Progenitor cell of endocrine pancreas (in vitro differentiated cells): ENCODE data around the gene PPP2R2B. TPM values are rescaled to one million over a fixed set of nuclear protein-coding genes. Genes with fewer than 3 reads are reported as not detected.

Experiments
- DNase-seq: peaks from one replicate; pipeline ENCODE4 v3.0.0; 2021; ENCODE audit warnings: low spot score; ENCODE audit not compliant: unreplicated experiment
- H3K27ac Mint-ChIP-seq: 2 replicates; pipeline ENCODE4 v1.8.0; 2021; ENCODE audit warnings: mild to moderate bottlenecking, moderate library complexity, mixed read lengths
- H3K27me3 Mint-ChIP-seq: 2 replicates; pipeline ENCODE4 v1.8.0; 2021; ENCODE audit warnings: mixed read lengths
- H3K36me3 Mint-ChIP-seq: 2 replicates; pipeline ENCODE4 v1.8.0; 2022; ENCODE audit warnings: mixed read lengths; ENCODE audit not compliant: insufficient read depth
- H3K4me1 Mint-ChIP-seq: 2 replicates; pipeline ENCODE4 v1.8.0; 2021; ENCODE audit warnings: low read depth, mixed read lengths
- H3K4me3 Mint-ChIP-seq: 2 replicates; pipeline ENCODE4 v1.8.0; 2021; ENCODE audit warnings: low read depth, mild to moderate bottlenecking, moderate library complexity, mixed read lengths
- H3K9me3 Mint-ChIP-seq: 2 replicates; pipeline ENCODE4 v1.8.0; 2021; ENCODE audit warnings: low read depth, mixed read lengths
- CTCF ChIP-seq: fragments of 200-600 bp; sonication (generic); IDR thresholded peaks from one replicate; pipeline ENCODE4 v1.5.0; 2021; ENCODE audit warnings: antibody characterized with exemption, mild to moderate bottlenecking; ENCODE audit not compliant: unreplicated experiment
- total RNA-seq: library from RNA; stranded (reverse); gene quantifications from 2 replicates; pipeline ENCODE4 v1.2.1, GENCODE V29; 2021

PPP2R2B gene
- total RNA-seq, 1 donor from 2014 or later: 1.8 TPM

GRCh38 chr5:146917931-146918330, 39.4 kb upstream of the PPP2R2B start:
- H3K4me1 Mint-ChIP-seq: peaks cover 14% of the 10 kb centered on the region
- H3K36me3 Mint-ChIP-seq: no peaks in the 10 kb centered on the region
- no peak for TF ChIP-seq CTCF
- H3K9me3 Mint-ChIP-seq: no peaks in the 10 kb centered on the region
- H3K27me3 Mint-ChIP-seq: peaks cover 5% of the 10 kb centered on the region
- no peak for DNase-seq
- no peak overlapping the region for H3K4me3 Mint-ChIP-seq
- H3K27ac Mint-ChIP-seq: no peak overlapping the region

GRCh38 chr5:146912874-146913273, 34.3 kb upstream of the PPP2R2B start:
- DNase-seq: no peak
- no peaks in the 10 kb centered on the region for H3K9me3 Mint-ChIP-seq
- H3K4me3 Mint-ChIP-seq: no peak overlapping the region
- H3K27me3 Mint-ChIP-seq: no peaks in the 10 kb centered on the region
- H3K4me1 Mint-ChIP-seq: peaks cover 8% of the 10 kb centered on the region
- H3K27ac Mint-ChIP-seq: no peak overlapping the region
- TF ChIP-seq CTCF: no peak
- no peaks in the 10 kb centered on the region for H3K36me3 Mint-ChIP-seq

GRCh38 chr5:146910239-146910638, 31.7 kb upstream of the PPP2R2B start:
- no peak for DNase-seq
- Mint-ChIP-seq H3K27ac (no peak overlapping the region), H3K4me3 (no peak overlapping the region), H3K27me3 (no peaks in the 10 kb centered on the region), H3K9me3 (no peaks in the 10 kb centered on the region), H3K4me1 (no peaks in the 10 kb centered on the region), H3K36me3 (no peaks in the 10 kb centered on the region)
- TF ChIP-seq CTCF: no peak

GRCh38 chr5:146909255-146910068, 30.9 kb upstream of the PPP2R2B start:
- Mint-ChIP-seq H3K27me3 (no peaks in the 10 kb centered on the region), H3K4me3 (no peak overlapping the region), H3K9me3 (no peaks in the 10 kb centered on the region), H3K36me3 (no peaks in the 10 kb centered on the region), H3K4me1 (no peaks in the 10 kb centered on the region), H3K27ac (no peak overlapping the region)
- no peak for TF ChIP-seq CTCF
- no peak for DNase-seq

- no peak for DNase-seq
- Mint-ChIP-seq H3K27me3 (no peaks in the 10 kb centered on the region), H3K4me3 (no peak overlapping the region), H3K9me3 (no peaks in the 10 kb centered on the region), H3K4me1 (no peaks in the 10 kb centered on the region), H3K36me3 (no peaks in the 10 kb centered on the region), H3K27ac (no peak overlapping the region)
- peak; percentile 29 for TF ChIP-seq CTCF
Observed at GRCh38 chr5:146906803-146907202, 28.2 kb upstream of the PPP2R2B start.
